WI38 (cell line): ENCODE measurements around the gene SNAI3.

ENCODE experiments used
- H3K4me3 ChIP-seq: 2 replicates; pipeline ENCODE4 v1.5.1; 2011; ENCODE audit warnings: low read depth, mild to moderate bottlenecking, control low read depth, low read length
- TF ChIP-seq, protein P1 (sequence below): IDR thresholded peaks from 2 replicates; pipeline ENCODE4 v1.5.1; 2012; ENCODE audit warnings: low read depth, mild to moderate bottlenecking, control low read depth, low read length

SNAI3 gene

DNA sequence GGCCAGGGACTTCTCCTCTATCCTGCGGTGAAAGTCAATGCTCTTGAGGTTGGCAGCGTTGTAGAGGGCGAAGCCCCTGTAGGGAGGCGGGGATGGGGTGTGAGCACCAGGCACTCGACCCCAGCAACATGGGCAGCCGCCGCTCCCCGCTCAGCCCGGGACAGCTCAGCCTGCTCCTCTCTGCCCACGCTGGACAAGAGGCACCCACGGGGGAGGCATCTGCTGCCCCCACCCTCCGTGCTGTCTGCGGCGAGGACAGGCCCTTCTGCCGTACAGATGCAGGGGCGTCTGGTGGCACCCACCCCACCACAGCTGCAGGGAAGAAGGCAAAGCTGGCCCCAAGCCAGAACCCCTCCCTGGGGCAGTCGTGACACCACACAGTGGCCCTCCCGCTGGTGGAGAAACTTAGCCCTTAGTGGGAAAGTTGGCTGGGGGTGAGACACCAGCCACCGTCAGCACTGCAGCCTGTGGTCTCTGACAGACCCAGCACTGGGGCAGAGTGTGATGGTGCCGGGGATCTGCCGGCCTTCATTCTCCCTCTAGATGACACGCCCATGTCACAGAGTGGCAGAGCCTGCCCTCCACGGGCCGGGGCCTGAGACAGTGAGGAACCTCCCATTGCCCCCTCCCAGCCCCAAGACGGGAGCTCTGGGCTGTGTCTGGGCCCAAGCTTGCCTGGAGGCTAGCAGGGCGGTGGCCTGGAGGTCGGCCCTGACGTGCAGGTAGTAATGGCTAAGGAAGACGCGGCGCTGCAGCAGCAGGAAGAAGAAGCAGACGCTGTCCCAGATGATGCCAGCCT, 39.5 kb upstream of the SNAI3 start:
- H3K4me3 ChIP-seq: no peak overlapping the region
- TF ChIP-seq, protein P1, sequence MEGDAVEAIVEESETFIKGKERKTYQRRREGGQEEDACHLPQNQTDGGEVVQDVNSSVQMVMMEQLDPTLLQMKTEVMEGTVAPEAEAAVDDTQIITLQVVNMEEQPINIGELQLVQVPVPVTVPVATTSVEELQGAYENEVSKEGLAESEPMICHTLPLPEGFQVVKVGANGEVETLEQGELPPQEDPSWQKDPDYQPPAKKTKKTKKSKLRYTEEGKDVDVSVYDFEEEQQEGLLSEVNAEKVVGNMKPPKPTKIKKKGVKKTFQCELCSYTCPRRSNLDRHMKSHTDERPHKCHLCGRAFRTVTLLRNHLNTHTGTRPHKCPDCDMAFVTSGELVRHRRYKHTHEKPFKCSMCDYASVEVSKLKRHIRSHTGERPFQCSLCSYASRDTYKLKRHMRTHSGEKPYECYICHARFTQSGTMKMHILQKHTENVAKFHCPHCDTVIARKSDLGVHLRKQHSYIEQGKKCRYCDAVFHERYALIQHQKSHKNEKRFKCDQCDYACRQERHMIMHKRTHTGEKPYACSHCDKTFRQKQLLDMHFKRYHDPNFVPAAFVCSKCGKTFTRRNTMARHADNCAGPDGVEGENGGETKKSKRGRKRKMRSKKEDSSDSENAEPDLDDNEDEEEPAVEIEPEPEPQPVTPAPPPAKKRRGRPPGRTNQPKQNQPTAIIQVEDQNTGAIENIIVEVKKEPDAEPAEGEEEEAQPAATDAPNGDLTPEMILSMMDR: no peak

DNA sequence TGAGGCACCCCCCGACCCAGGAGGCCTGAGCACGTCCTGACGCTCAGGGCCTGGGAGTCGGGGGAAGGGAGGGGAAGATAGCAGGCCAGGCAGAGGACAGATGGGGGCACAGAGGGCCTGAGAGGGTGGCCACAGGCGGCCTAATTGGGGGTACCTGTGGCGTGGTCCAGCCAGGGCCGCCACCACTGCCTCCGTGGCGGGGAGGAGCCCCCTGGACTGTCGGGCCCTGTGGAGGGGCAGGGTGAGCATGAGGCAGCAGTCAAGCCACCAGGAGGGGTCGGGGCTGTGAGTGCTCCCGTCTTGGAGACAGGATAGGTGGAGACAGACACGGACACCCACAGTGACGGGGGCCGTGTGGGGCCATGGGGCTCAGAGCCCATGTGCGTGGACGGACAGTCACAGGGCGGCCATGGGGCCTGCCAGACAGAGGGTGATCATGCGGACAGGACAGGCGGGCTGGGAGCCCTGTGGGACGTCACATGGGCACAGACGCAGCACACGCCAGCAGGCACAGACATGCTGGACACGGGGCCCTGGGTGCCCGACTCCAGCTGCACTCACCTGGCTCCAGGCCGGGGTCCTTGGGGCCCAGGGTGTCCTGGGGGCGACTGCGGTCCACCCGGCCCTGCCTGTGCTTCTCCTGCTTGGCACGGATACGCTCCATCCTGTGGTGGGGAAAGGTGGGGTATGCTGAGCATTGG, 38.7 kb upstream of the SNAI3 start:
- no peak overlapping the region for H3K4me3 ChIP-seq
- TF ChIP-seq, protein P1: no peak

DNA sequence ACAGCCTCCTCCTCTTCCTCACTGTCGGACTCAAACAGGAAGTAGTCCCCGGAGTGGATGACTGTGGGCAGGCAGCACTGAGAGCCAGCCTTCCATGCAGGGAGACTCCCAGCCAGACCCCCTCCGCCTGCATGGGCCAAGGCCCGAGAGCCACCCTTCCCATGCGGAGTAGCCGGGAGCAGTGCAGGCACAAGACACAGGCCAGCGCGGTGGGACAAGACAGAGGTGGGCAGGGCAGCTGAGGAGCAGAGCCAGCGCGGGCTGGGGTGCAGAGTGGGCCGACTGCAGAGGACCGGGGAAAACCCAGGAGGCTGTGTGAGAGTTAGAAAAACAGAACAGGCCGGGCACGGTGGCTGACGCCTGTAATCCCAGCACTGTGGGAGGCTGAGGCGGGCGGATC, 37.6 kb upstream of the SNAI3 start:
- TF ChIP-seq, protein P1: no peak
- no peak overlapping the region for H3K4me3 ChIP-seq

DNA sequence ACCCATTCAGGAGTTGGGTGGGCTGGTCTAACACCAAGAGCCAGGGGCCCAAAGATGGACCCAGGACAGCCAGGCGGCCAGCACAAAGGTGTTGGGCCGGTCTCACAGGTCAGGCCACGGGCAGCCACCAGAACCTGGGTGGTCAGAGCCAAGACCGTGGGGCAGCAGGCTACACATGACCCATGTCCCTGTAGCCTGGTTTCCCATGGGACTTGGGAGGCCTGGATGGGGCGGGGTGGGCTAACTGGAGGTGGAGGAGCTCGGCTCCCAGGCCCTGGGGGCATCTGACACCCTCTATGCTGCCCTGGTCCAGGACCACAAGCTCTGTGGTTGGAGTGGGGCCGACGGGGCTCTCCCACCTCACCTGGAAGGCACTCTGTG, 37.2 kb upstream of the SNAI3 start:
- H3K4me3 ChIP-seq: no peak overlapping the region

DNA sequence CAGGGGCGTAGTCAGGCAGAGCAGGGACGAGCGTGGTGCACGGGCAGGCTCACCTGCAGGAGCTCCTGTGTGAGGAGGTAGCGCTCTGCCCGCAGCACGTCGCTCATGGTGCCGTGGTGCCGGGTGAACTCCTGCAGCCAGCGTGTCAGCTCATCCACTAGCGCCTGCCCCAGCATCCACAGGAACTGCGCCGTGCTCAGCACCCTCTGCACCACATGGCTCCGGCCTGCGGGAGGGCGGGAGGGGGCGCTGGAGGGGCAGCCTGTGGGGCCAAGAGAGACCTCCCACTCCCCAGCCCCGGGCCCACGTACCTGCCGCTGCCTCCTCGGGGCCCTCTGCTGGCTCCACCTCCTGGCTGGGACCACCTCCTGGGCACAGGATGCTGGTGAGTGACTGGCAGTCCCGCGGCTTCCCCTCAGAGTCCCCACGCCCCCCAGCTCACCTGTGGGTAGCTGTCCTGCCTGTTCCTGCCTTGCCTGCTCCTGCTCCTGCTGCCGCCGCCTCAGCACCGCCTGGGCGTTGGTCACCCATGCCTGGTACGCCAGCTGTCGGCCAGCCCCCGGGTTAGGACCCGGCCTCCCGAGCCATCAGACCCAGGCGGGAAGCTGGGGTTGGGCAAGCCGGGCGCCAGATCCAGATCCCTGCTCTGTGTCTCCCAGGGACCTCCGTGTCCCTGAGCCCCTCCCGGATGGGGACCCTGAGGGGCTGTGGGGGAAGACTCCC, 36.6 kb upstream of the SNAI3 start:
- TF ChIP-seq, protein P1: no peak
- no peak overlapping the region for H3K4me3 ChIP-seq

More for the DNA sequence above, 37.2 kb upstream of the SNAI3 start:
- TF ChIP-seq, protein P1: no peak

DNA sequence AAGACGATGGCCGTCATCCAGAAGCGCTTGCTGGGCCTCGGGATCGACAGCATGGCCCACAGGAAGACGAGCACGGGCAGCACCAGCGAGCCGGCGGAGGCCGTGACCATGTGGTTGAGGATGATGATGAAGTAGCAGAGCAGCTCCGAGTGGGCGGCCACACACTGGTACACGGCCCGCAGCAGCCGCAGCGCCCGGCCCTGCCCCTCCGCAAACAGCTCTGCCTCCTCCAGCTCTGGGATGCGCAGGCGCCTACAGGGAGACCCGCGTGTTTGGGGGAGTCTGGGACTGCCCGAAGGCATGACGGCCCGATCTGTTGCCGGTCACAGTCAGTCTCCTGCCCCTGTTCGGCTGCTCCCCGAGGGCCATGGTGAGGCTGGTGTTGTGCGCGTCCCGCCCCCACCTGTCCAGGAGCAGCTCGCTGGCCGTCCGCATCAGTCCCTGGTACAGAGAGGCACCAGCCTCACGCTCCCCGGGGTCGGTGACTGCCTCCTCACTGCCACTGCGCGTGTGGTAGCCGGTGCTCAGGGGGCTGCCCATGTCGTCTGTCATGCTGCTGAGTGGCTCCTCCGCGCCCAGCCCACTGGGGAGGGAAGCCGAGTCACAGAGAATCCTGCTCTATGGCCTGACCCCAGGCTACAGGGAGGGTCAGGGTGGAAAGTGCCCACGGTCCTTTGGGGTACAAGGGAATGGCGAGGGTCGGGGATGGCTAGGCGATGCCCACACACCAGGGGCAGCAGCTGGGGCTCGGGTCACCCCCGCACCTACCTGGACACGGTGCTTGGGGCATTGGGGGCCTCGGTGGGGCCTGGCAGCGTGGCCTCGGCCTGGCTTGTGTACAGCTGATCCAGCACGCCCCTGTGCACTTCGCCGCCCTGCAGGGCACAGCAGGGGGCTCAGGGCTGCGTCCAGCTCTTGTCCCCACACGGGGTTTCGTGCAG, 35.8 kb upstream of the SNAI3 start:
- TF ChIP-seq, protein P1: no peak
- no peak overlapping the region for H3K4me3 ChIP-seq
